Right atrium auricular region (tissue), 2 donors: ENCODE data around the gene HYDIN. TPM values are rescaled to one million over a fixed set of nuclear protein-coding genes. Genes with fewer than 3 reads are reported as not detected.

Experiments used
- DNase-seq: peaks from one replicate; pipeline ENCODE4 v3.0.0-alpha.2; 2019; ENCODE audit warnings: low spot score
- H3K27ac ChIP-seq, 2 donors: fragments of 200-600 bp; sonication (generic); 1 replicate in 1 of 2; 2 replicates in 1 of 2; pipeline ENCODE4 v1.5.1; 2016 to 2019
- H3K27me3 ChIP-seq, 2 donors: fragments of 200-600 bp; sonication (generic); one replicate each; pipeline versions ENCODE4 v1.5.1 to v1.6.0; 2017 to 2019
- H3K36me3 ChIP-seq: fragments of 200-600 bp; sonication (generic); one replicate; pipeline ENCODE4 v1.5.1; 2016
- H3K4me1 ChIP-seq, 2 donors: fragments of 200-600 bp; sonication (generic); one replicate each; pipeline versions ENCODE4 v1.5.1 to v1.6.0; 2017 to 2019
- H3K4me3 ChIP-seq, 2 donors: fragments of 200-600 bp; sonication (generic); 1 replicate in 1 of 2; 2 replicates in 1 of 2; pipeline ENCODE4 v1.5.1; 2017 to 2019; ENCODE audit warnings: mild to moderate bottlenecking in 1 of 2, moderate library complexity in 1 of 2
- H3K9me3 ChIP-seq, 2 donors: fragments of 200-600 bp; sonication (generic); one replicate each; pipeline ENCODE4 v1.5.1; 2019
- total RNA-seq, 2 donors: library from RNA; depleted of rRNA; stranded (reverse); fragments of >200 nt; gene quantifications; one replicate each; pipeline ENCODE4 v1.1.0, GENCODE V29; 2016
- TF ChIP-seq, protein P1 (sequence below), 2 donors: fragments of 200-600 bp; sonication (generic); IDR thresholded peaks; one replicate each; pipeline ENCODE4 v1.5.1; 2019; ENCODE audit warnings: antibody characterized with exemption in 2 of 2

The HYDIN gene
- total RNA-seq, 2 donors from 2014 or later: 1.2 to 3.8 TPM

DNA sequence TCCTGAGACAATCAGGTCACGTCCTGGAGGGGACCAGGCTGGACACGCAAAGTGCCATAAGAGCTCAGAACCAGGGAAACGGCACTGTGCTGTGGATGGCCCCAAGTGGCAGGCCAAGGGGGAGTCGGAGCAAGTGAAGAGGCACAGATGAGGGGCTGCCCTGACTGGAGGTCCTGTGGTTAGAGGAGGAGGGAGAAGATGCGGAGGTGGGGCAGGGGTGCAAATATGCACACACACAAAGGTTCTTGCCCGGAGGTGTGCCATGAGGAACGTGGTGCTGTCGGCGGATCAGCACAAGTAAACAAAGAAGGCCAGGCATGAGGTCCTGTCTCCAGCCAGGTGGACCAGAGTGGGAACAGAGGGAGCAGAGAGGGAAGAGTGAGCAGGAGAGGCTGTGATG, 453.0 kb downstream of the HYDIN start:
- H3K36me3 ChIP-seq: peaks cover 48% of the 10 kb centered on the region
- H3K27me3 ChIP-seq: no peaks in the 10 kb centered on the region
- DNase-seq: no peak
- no peak overlapping the region for H3K4me3 ChIP-seq
- TF ChIP-seq, protein P1, sequence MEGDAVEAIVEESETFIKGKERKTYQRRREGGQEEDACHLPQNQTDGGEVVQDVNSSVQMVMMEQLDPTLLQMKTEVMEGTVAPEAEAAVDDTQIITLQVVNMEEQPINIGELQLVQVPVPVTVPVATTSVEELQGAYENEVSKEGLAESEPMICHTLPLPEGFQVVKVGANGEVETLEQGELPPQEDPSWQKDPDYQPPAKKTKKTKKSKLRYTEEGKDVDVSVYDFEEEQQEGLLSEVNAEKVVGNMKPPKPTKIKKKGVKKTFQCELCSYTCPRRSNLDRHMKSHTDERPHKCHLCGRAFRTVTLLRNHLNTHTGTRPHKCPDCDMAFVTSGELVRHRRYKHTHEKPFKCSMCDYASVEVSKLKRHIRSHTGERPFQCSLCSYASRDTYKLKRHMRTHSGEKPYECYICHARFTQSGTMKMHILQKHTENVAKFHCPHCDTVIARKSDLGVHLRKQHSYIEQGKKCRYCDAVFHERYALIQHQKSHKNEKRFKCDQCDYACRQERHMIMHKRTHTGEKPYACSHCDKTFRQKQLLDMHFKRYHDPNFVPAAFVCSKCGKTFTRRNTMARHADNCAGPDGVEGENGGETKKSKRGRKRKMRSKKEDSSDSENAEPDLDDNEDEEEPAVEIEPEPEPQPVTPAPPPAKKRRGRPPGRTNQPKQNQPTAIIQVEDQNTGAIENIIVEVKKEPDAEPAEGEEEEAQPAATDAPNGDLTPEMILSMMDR (IDR thresholded peaks at IDR 0.05): no peak
- no peak overlapping the region for H3K27ac ChIP-seq
- no peaks in the 10 kb centered on the region for H3K9me3 ChIP-seq
- no peaks in the 10 kb centered on the region for H3K4me1 ChIP-seq

- TF ChIP-seq, protein P1 (IDR thresholded peaks at IDR 0.05): no peak
- Histone ChIP-seq H3K27me3 (no peaks in the 10 kb centered on the region), H3K4me1 (no peaks in the 10 kb centered on the region), H3K4me3 (no peak overlapping the region), H3K27ac (no peak overlapping the region), H3K9me3 (no peaks in the 10 kb centered on the region), H3K36me3 (peaks cover 27% of the 10 kb centered on the region)
- no peak for DNase-seq
These were observed 455.1 kb downstream of the HYDIN start for GRCh38 chr16:70775399-70775798.

GRCh38 chr16:70774261-70774660, 456.3 kb downstream of the HYDIN start:
- TF ChIP-seq, protein P1 (IDR thresholded peaks at IDR 0.05): no peak
- H3K36me3 ChIP-seq: peaks cover 16% of the 10 kb centered on the region
- H3K9me3 ChIP-seq: no peaks in the 10 kb centered on the region
- H3K4me3 ChIP-seq: no peak overlapping the region
- no peaks in the 10 kb centered on the region for H3K27me3 ChIP-seq
- no peaks in the 10 kb centered on the region for H3K4me1 ChIP-seq
- H3K27ac ChIP-seq: no peak overlapping the region
- no peak for DNase-seq

DNA sequence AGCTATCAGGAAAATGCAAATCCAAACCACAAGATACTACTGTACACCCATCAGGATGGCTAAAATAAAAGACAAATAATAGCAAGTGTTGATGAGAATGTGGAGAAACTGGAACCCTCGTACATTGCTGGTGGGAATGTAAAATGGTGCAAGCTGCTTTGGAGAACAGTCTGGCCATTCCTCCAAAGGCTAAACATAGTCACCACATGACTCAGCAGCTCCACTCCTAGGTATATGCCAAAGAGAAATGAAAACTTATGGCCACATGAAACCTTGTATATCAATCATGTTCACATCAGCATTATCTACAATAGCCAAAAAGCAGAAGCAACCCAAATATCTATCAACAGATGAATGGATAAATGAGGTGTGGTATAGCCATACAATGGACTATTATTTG, 458.0 kb downstream of the HYDIN start:
- H3K4me3 ChIP-seq: no peak overlapping the region
- no peaks in the 10 kb centered on the region for H3K27me3 ChIP-seq
- TF ChIP-seq, protein P1 (IDR thresholded peaks at IDR 0.05): no peak
- H3K4me1 ChIP-seq: no peaks in the 10 kb centered on the region
- H3K27ac ChIP-seq: no peak overlapping the region
- DNase-seq: no peak
- no peaks in the 10 kb centered on the region for H3K9me3 ChIP-seq
- H3K36me3 ChIP-seq: peaks cover 4% of the 10 kb centered on the region

GRCh38 chr16:70770626-70771552, 459.6 kb downstream of the HYDIN start:
- no peaks in the 10 kb centered on the region for H3K27me3 ChIP-seq
- DNase-seq: peak; percentile 65
- H3K4me1 ChIP-seq: no peaks in the 10 kb centered on the region
- no peaks in the 10 kb centered on the region for H3K36me3 ChIP-seq
- no peak overlapping the region for H3K27ac ChIP-seq
- no peak overlapping the region for H3K4me3 ChIP-seq
- no peaks in the 10 kb centered on the region for H3K9me3 ChIP-seq
- TF ChIP-seq, protein P1 (IDR thresholded peaks at IDR 0.05): peak; percentile 98
